CD4-positive, alpha-beta T cell treated with Interleukin-15 for 4 hours (primary cell): ENCODE measurements around the gene EXOC3L1.

Experiments used
- DNase-seq: peaks from one replicate; pipeline ENCODE4 v3.0.0-alpha.2; 2020; ENCODE audit warnings: low spot score

Gene EXOC3L1

GRCh38 chr16:67190041-67190440 is at the start of gene EXOC3L1:
Gene EXOC3L1 (minus strand): TSS chr16:67190136. CDS start chr16:67189676, 460 bp downstream.
- DNase-seq = no peak

- DNase-seq = no peak
Observed at GRCh38 chr16:67238806-67239470, 49.0 kb upstream of the EXOC3L1 start.

- no peak for DNase-seq
Observed at GRCh38 chr16:67238278-67238575, 48.3 kb upstream of the EXOC3L1 start.

- no peak for DNase-seq
Observed at GRCh38 chr16:67237396-67238277, 47.7 kb upstream of the EXOC3L1 start.

GRCh38 chr16:67236563-67237395 is 46.8 kb upstream of the EXOC3L1 start:
- peak; percentile 74 for DNase-seq

- peak; percentile 70 for DNase-seq
Observed at GRCh38 chr16:67235816-67236562, 46.1 kb upstream of the EXOC3L1 start.

GRCh38 chr16:67234180-67234597 is 44.3 kb upstream of the EXOC3L1 start:
- no peak for DNase-seq

GRCh38 chr16:67233596-67233995 is 43.7 kb upstream of the EXOC3L1 start:
- no peak for DNase-seq

GRCh38 chr16:67230809-67231660 is 41.1 kb upstream of the EXOC3L1 start:
- DNase-seq = no peak

- DNase-seq = no peak
Observed at GRCh38 chr16:67229906-67230808, 40.2 kb upstream of the EXOC3L1 start.

- DNase-seq = no peak
Observed at GRCh38 chr16:67228905-67229304, 39.0 kb upstream of the EXOC3L1 start.

GRCh38 chr16:67228034-67228785 is 38.3 kb upstream of the EXOC3L1 start:
- DNase-seq = no peak

- DNase-seq = no peak
Observed at GRCh38 chr16:67227567-67227921, 37.6 kb upstream of the EXOC3L1 start.

- DNase-seq = peak; percentile 98
Observed at GRCh38 chr16:67226804-67227566, 37.0 kb upstream of the EXOC3L1 start, which contains the start of gene TMEM208. Gene TMEM208 (plus strand): TSS chr16:67227130. CDS start chr16:67227219, 89 bp downstream.

- no peak for DNase-seq
Observed at GRCh38 chr16:67226295-67226803, 36.4 kb upstream of the EXOC3L1 start.

GRCh38 chr16:67223992-67224391 is 34.1 kb upstream of the EXOC3L1 start:
- DNase-seq = no peak

GRCh38 chr16:67216612-67217490 is 26.9 kb upstream of the EXOC3L1 start:
- no peak for DNase-seq
